Measurements from ENCODE around the gene AGXT. TPM values are rescaled to one million over a fixed set of nuclear protein-coding genes. Genes with fewer than 3 reads are reported as not detected.

Gene AGXT
- total RNA-seq, 1 donor = not detected

DNA sequence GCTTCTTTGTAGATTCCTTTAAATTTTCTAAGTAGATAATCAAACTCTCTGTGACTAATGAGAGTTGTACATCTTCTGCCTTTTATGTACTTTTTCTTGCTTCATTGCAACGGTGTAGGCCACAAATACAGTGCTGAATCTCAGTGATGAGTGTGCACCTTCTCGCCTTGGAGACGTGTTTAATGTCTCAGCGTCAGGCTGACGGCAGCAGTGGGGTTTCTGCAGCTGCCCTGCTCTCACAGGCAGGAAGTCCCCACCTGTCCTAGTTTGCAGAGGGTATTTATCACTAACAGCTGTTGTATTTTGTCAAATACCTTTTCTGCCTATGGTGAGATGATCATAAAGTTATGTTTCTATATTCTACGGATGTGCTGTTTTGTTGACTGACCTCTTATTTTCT is 13.3 kb downstream of the AGXT start:
- DNase-seq (ENCODE audit: low read depth) = no peak
- TF ChIP-seq CTCF (IDR thresholded peaks at IDR 0.05; ENCODE audit: insufficient read depth, low read length) = no peak
- no peak overlapping the region for H3K4me3 ChIP-seq (ENCODE audit: low read depth, low read length)

DNA sequence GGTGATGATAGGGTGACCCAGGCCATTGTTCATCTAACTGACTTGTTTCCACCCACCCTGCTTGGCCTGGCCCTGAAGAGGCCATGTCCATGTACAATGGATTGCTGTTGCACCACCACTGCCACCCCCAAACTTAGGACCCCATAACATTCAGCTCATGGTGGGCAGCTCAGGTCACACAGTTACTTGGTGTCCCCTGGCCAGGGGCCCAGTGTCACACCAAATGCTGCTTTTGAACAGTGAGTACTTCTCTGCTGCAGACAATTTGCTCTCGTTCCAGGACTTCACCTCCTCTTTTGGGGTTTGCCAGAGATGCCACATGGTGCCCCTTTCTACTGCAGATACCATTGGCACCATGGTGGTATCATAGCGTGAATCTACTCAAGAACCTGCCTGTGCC is 15.6 kb downstream of the AGXT start:
- no peak overlapping the region for H3K4me3 ChIP-seq (ENCODE audit: low read depth, low read length)
- DNase-seq (ENCODE audit: low read depth) = no peak
- TF ChIP-seq CTCF (IDR thresholded peaks at IDR 0.05; ENCODE audit: insufficient read depth, low read length) = no peak

DNA sequence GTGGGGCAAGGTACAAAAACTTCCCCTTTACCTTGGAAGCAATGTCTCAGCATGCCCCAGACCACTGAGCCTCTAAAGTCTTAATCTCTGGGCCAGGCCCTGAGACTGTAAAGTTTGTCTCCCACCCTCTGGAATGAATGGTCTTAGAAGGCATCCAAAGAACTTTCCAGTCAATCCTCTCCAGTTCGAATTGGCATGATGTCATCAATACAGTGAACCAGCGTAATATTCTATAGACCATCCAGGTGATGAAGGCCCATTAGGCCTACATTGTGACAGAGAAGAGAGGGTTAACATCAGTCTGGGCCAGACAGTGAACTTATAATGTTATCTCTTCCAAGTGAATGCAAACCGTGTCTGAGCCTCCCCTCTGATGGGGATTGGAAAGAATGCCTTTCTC is 16.1 kb downstream of the AGXT start:
- no peak for TF ChIP-seq CTCF (IDR thresholded peaks at IDR 0.05; ENCODE audit: insufficient read depth, low read length)

DNA sequence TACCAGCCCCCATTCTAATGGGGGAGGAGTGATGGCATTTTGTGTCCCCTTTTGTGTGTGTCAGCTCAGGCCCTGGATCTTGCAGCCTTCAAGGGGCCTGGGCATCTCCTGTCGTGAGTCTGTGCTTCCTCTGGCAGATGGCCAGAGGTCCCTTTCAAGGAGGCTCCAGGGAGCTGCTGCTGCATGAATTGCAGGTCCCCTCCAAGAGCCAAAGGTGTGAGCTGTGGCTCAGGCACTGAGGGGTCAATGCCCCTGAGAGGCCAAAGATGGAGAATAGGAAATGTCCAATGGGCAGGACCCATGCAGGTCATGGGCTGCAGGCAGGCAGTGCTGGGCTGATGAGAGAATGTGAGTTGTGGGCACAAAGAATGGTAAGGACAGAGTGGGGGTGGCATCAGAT is 16.9 kb downstream of the AGXT start:
- H3K4me3 ChIP-seq (ENCODE audit: low read depth, low read length) = no peak overlapping the region
- TF ChIP-seq CTCF (IDR thresholded peaks at IDR 0.05; ENCODE audit: insufficient read depth, low read length) = no peak
- no peak for DNase-seq (ENCODE audit: low read depth)

More for the DNA sequence above, 16.1 kb downstream of the AGXT start:
- no peak for DNase-seq (ENCODE audit: low read depth)
- no peak overlapping the region for H3K4me3 ChIP-seq (ENCODE audit: low read depth, low read length)

GRCh38 chr2:240886023-240886565 is 17.5 kb downstream of the AGXT start:
- H3K4me3 ChIP-seq (ENCODE audit: low read depth, low read length) = no peak overlapping the region
- TF ChIP-seq CTCF (IDR thresholded peaks at IDR 0.05; ENCODE audit: insufficient read depth, low read length) = no peak
- no peak for DNase-seq (ENCODE audit: low read depth)

- DNase-seq (ENCODE audit: low read depth) = no peak
- no peak overlapping the region for H3K4me3 ChIP-seq (ENCODE audit: low read depth, low read length)
- no peak for TF ChIP-seq CTCF (IDR thresholded peaks at IDR 0.05; ENCODE audit: insufficient read depth, low read length)
These were observed 18.3 kb downstream of the AGXT start for GRCh38 chr2:240886678-240887609.

Measured in fibroblast of the aortic adventitia (primary cell).